IMR-90 (cell line): Measurements from ENCODE around the gene SP140L. TPM values are rescaled to one million over a fixed set of nuclear protein-coding genes. Genes with fewer than 3 reads are reported as not detected.

Source experiments
- ATAC-seq: fragments of 200-7000 bp; cut with Tn5 transposase; 2 replicates; pipeline ENCODE4 v1.9.1; 2020; ENCODE audit warnings: low read depth, mild to moderate bottlenecking, moderate library complexity
- BruUV-seq: library from RNA; stranded (reverse); fragments of 400-500 nt; replicated peaks from 2 replicates; lab custom pipeline; 2021; lab: Mats Ljungman, UMichigan
- CTCF ChIA-PET: fragments of 300-600 bp; formaldehyde crosslinking; extraction: SDS; loops from one replicate; lab custom pipeline; 2021; ENCODE audit warnings: antibody characterized with exemption; lab: Yijun Ruan, JAX
- POLR2A ChIA-PET: fragments of 300-600 bp; sonication (Branson Sonifier 250); formaldehyde crosslinking; loops from one replicate; lab custom pipeline; 2022; ENCODE audit warnings: antibody characterized with exemption; ENCODE audit not compliant: unreplicated experiment; lab: Charles Lee
- DNase-seq: peaks from one replicate; pipeline ENCODE4 v3.0.0; 2013
- H2AFZ ChIP-seq: replicated peaks from 2 replicates; pipeline ENCODE3; 2013; ENCODE audit warnings: low read length, mild to moderate bottlenecking; ENCODE audit not compliant: poor library complexity
- H2AK5ac ChIP-seq: 2 replicates; pipeline ENCODE4 v1.6.1; 2013; ENCODE audit warnings: low read depth, low read length, inconsistent platforms
- H2AK9ac ChIP-seq: replicated peaks from 2 replicates; pipeline ENCODE3; 2013; ENCODE audit warnings: mild to moderate bottlenecking, low read depth, low read length, moderate library complexity; ENCODE audit not compliant: poor library complexity
- H2BK120ac ChIP-seq: 2 replicates; pipeline ENCODE4 v1.6.1; 2013; ENCODE audit warnings: low read depth, low read length, inconsistent platforms
- H2BK15ac ChIP-seq: 3 replicates; pipeline ENCODE4 v1.6.1; 2013; ENCODE audit warnings: low read depth, low read length, inconsistent platforms
- H2BK20ac ChIP-seq: 2 replicates; pipeline ENCODE4 v1.6.1; 2013; ENCODE audit warnings: low read depth, mild to moderate bottlenecking, inconsistent platforms, low read length, moderate library complexity
- H2BK5ac ChIP-seq: 2 replicates; pipeline ENCODE4 v1.6.1; 2013; ENCODE audit warnings: mild to moderate bottlenecking, low read depth, low read length, inconsistent platforms; ENCODE audit not compliant: poor library complexity, severe bottlenecking
- H3K14ac ChIP-seq: replicated peaks from 2 replicates; pipeline ENCODE4 v1.6.1; 2013; ENCODE audit warnings: low read depth, low read length, inconsistent platforms
- H3K18ac ChIP-seq: 2 replicates; pipeline ENCODE4 v1.6.1; 2013; ENCODE audit warnings: low read depth, low read length, control low read depth
- H3K23ac ChIP-seq: 2 replicates; pipeline ENCODE4 v1.6.1; 2013; ENCODE audit warnings: low read depth, low read length, inconsistent platforms
- H3K27ac ChIP-seq: 2 replicates; pipeline ENCODE4 v1.5.1; 2013; ENCODE audit warnings: mild to moderate bottlenecking, control low read depth, low read length; ENCODE audit not compliant: insufficient read depth
- H3K27me3 ChIP-seq: 2 replicates; pipeline ENCODE4 v1.6.1; 2013; ENCODE audit warnings: low read length; ENCODE audit not compliant: control insufficient read depth, insufficient read depth
- H3K36me3 ChIP-seq: 2 replicates; pipeline ENCODE4 v1.6.1; 2013; ENCODE audit warnings: low read length, mixed read lengths; ENCODE audit not compliant: control insufficient read depth, insufficient read depth
- H3K4ac ChIP-seq: 2 replicates; pipeline ENCODE4 v1.6.1; 2013; ENCODE audit warnings: low read depth, low read length, inconsistent platforms
- H3K4me1 ChIP-seq: 2 replicates; pipeline ENCODE4 v1.6.1; 2013; ENCODE audit warnings: low read length, mixed read lengths; ENCODE audit not compliant: control insufficient read depth, insufficient read depth
- H3K4me2 ChIP-seq: 2 replicates; pipeline ENCODE4 v1.6.1; 2013; ENCODE audit warnings: low read depth, mild to moderate bottlenecking, control low read depth, low read length, moderate library complexity
- H3K4me3 ChIP-seq: 2 replicates; pipeline ENCODE4 v1.5.1; 2013; ENCODE audit warnings: low read depth, mild to moderate bottlenecking, control low read depth, low read length, moderate library complexity; ENCODE audit not compliant: insufficient read depth
- H3K56ac ChIP-seq: 2 replicates; pipeline ENCODE4 v1.6.1; 2013; ENCODE audit warnings: low read length, inconsistent platforms; ENCODE audit not compliant: insufficient read depth; ENCODE audit errors: extremely low read depth
- H3K79me1 ChIP-seq, 2 experiments: 2 replicates each; pipeline ENCODE4 v1.6.1; 2013; ENCODE audit warnings: low read length in 2 of 2, inconsistent platforms in 1 of 2, low read depth in 1 of 2
- H3K9ac ChIP-seq: 2 replicates; pipeline ENCODE4 v1.6.1; 2013; ENCODE audit warnings: low read depth, low read length, control low read depth
- H3K9me1 ChIP-seq: 2 replicates; pipeline ENCODE4 v1.6.1; 2013; ENCODE audit warnings: low read length, inconsistent platforms; ENCODE audit not compliant: insufficient read depth
- H3K9me3 ChIP-seq: 2 replicates; pipeline ENCODE4 v1.6.1; 2013; ENCODE audit warnings: low read length; ENCODE audit not compliant: control insufficient read depth, insufficient read depth
- H4K20me1 ChIP-seq: 2 replicates; pipeline ENCODE4 v1.6.1; 2013; ENCODE audit warnings: low read length, inconsistent platforms; ENCODE audit not compliant: insufficient read depth
- H4K5ac ChIP-seq: 2 replicates; pipeline ENCODE4 v1.6.1; 2013; ENCODE audit warnings: mild to moderate bottlenecking, low read depth, low read length, control low read depth
- H4K8ac ChIP-seq, 2 experiments: 2 replicates each; pipeline ENCODE4 v1.6.1; 2013; ENCODE audit warnings: low read depth in 2 of 2, low read length in 2 of 2, control low read depth in 1 of 2, inconsistent platforms in 1 of 2
- H4K91ac ChIP-seq: 2 replicates; pipeline ENCODE4 v1.6.1; 2013; ENCODE audit warnings: low read depth, low read length, inconsistent platforms; ENCODE audit not compliant: insufficient read depth
- BHLHE40 ChIP-seq: fragments of 150-350 bp; IDR thresholded peaks from 2 replicates; pipeline ENCODE4 v1.6.1; 2016; ENCODE audit warnings: mild to moderate bottlenecking, low read depth, low read length
- CHD1 ChIP-seq: IDR thresholded peaks from 2 replicates; pipeline ENCODE4 v1.6.1; 2012; ENCODE audit warnings: low read depth, low read length, improper control_type of control experiment
- ELK1 ChIP-seq: fragments of 150-350 bp; IDR thresholded peaks from 2 replicates; pipeline ENCODE4 v1.6.1; 2016; ENCODE audit warnings: low read depth, mild to moderate bottlenecking, low read length, moderate library complexity, borderline replicate concordance
- MAFK ChIP-seq: IDR thresholded peaks from 2 replicates; pipeline ENCODE4 v1.6.1; 2012; ENCODE audit warnings: low read depth, low read length, improper control_type of control experiment
- MAZ ChIP-seq: IDR thresholded peaks from 2 replicates; pipeline ENCODE4 v1.6.1; 2012; ENCODE audit warnings: low read depth, mild to moderate bottlenecking, low read length, improper control_type of control experiment, moderate library complexity, borderline replicate concordance
- MXI1 ChIP-seq: IDR thresholded peaks from 2 replicates; pipeline ENCODE4 v1.6.1; 2012; ENCODE audit warnings: low read depth, mild to moderate bottlenecking, low read length, moderate library complexity, borderline replicate concordance
- POLR2A ChIP-seq: IDR thresholded peaks from 2 replicates; pipeline ENCODE4 v1.6.1; 2012; ENCODE audit warnings: mild to moderate bottlenecking, low read depth, low read length
- RAD21 ChIP-seq: IDR thresholded peaks from 2 replicates; pipeline ENCODE4 v1.6.1; 2012; ENCODE audit warnings: low read length, improper control_type of control experiment
- RCOR1 ChIP-seq: IDR thresholded peaks from 2 replicates; pipeline ENCODE4 v1.6.1; 2012; ENCODE audit warnings: mild to moderate bottlenecking, low read length, improper control_type of control experiment; ENCODE audit not compliant: insufficient replicate concordance
- RFX5 ChIP-seq: IDR thresholded peaks from 2 replicates; pipeline ENCODE4 v1.8.0; 2012; ENCODE audit warnings: low read depth, mild to moderate bottlenecking, low read length, moderate library complexity
- SMC3 ChIP-seq: fragments of 150-350 bp; IDR thresholded peaks from 2 replicates; pipeline ENCODE4 v1.6.1; 2016; ENCODE audit warnings: low read depth, mild to moderate bottlenecking, antibody characterized with exemption, low read length, moderate library complexity
- USF2 ChIP-seq: fragments of 150-350 bp; IDR thresholded peaks from 2 replicates; pipeline ENCODE4 v1.6.1; 2017; ENCODE audit warnings: mild to moderate bottlenecking, antibody characterized with exemption, low read length, low read depth
- WGBS, 2 experiments: methylation state at CpG; one replicate each; pipeline versions ENCODE4 v1.1.5 to v1.1.7; 2013; ENCODE audit warnings: missing lambda C conversion rate in 2 of 2; ENCODE audit not compliant: insufficient read length in 1 of 2; ENCODE audit errors: extremely low coverage in 2 of 2; 5-methylcytosine and 5-hydroxymethylcytosine counted together
- dilution Hi-C: fragments of 300-500 bp; cut with HindIII; formaldehyde crosslinking; loops from one replicate; pipeline ENCODE4 v1.14.3; 2018; ENCODE audit warnings: low sequenced_read_pairs; ENCODE audit not compliant: unreplicated experiment
- in situ Hi-C: fragments of 300-500 bp; cut with MboI; formaldehyde crosslinking; loops from 3 replicates; pipeline ENCODE4 v1.14.3; 2019; ENCODE audit warnings: low sequenced_read_pairs, inconsistent platforms, mixed read lengths
- intact Hi-C: fragments of 100-400 bp; cut with micrococcal nuclease; formaldehyde crosslinking; loops from 2 replicates; pipeline ENCODE4 v1.10.0; 2022
- polyA plus RNA-seq, 3 experiments: library from polyadenylated mRNA; depleted of rRNA; stranded (reverse); fragments of >200 nt; gene quantifications; 2 replicates each; pipeline ENCODE4 v1.2.3, GENCODE V29; 2012; ENCODE audit warnings: low replicate concordance in 1 of 3
- total RNA-seq: library from RNA; depleted of rRNA; stranded (reverse); fragments of >200 nt; gene quantifications from 2 replicates; pipeline ENCODE4 v1.2.3, GENCODE V29; 2012

The SP140L gene
- total and polyA plus RNA-seq, 2 of the 4 experiments (the other 2 are of a cell fraction), result 5.4 to 11.2 TPM

GRCh38 chr2:230383453-230383852 lies 56.5 kb downstream of the SP140L start:
- Histone ChIP-seq H3K9me3 (no peaks in the 10 kb centered on the region), H4K20me1 (no peaks in the 10 kb centered on the region), H2AK9ac (no peak overlapping the region), H3K27me3 (no peaks in the 10 kb centered on the region), H3K18ac (no peak overlapping the region), H3K4me2 (no peak overlapping the region), H2BK5ac (no peak overlapping the region), H3K23ac (no peak overlapping the region), H3K79me1 (no peaks in the 10 kb centered on the region), H3K56ac (no peak overlapping the region), H4K8ac (no peak overlapping the region), H3K4me1 (no peaks in the 10 kb centered on the region), H3K9ac (no peak overlapping the region), H3K14ac (no peak overlapping the region), H2AK5ac (no peak overlapping the region), H2AFZ (no peak overlapping the region), H3K4me3 (no peak overlapping the region), H2BK120ac (no peak overlapping the region), H2BK20ac (no peak overlapping the region), H3K36me3 (peaks cover 16% of the 10 kb centered on the region), H3K9me1 (peaks cover 5% of the 10 kb centered on the region; the same call in 1 of the 2 replicates), H2BK15ac (no peak overlapping the region), H3K27ac (no peak overlapping the region), H3K4ac (no peak overlapping the region), H4K5ac (no peak overlapping the region), H4K91ac (no peak overlapping the region)
- WGBS, 2 experiments, result 60% methylated on average over 2 of the region's 5 CpGs; no CpG with 5 or more reads in 1 of the 2 experiments
- in situ Hi-C loops, result no loop called here
- dilution Hi-C loops, result no loop called here
- ATAC-seq (no peak), DNase-seq (no peak)
- TF ChIP-seq SMC3 (no peak), MXI1 (no peak), MAZ (no peak), MAFK (no peak), ELK1 (no peak), CHD1 (no peak), RFX5 (no peak), USF2 (no peak), RCOR1 (no peak), RAD21 (no peak), BHLHE40 (no peak), POLR2A (no peak)
- no TSS peak for BruUV-seq
- ChIA-PET POLR2A (no interaction called here), CTCF (no interaction called here)
- intact Hi-C loops, result no loop called here
